Chondrocyte (in vitro differentiated cells): ENCODE results near the gene TENM3. TPM values are rescaled to one million over a fixed set of nuclear protein-coding genes. Genes with fewer than 3 reads are reported as not detected.

Experiments
- DNase-seq: peaks from one replicate; pipeline ENCODE4 v3.0.0; 2021; ENCODE audit warnings: mixed read lengths, low spot score
- H3K27ac Mint-ChIP-seq: one replicate; pipeline ENCODE4 v1.8.0; 2021; ENCODE audit warnings: mild to moderate bottlenecking, moderate library complexity, mixed read lengths; ENCODE audit not compliant: unreplicated experiment
- H3K27me3 Mint-ChIP-seq: 2 replicates; pipeline ENCODE4 v1.8.0; 2021; ENCODE audit warnings: low read depth, mixed read lengths
- H3K36me3 Mint-ChIP-seq: 2 replicates; pipeline ENCODE4 v1.8.0; 2021; ENCODE audit warnings: low read depth, mixed read lengths
- H3K4me1 Mint-ChIP-seq: 2 replicates; pipeline ENCODE4 v1.8.0; 2021; ENCODE audit warnings: low read depth, mild to moderate bottlenecking, mixed read lengths
- H3K4me3 Mint-ChIP-seq: one replicate; pipeline ENCODE4 v1.8.0; 2021; ENCODE audit warnings: mild to moderate bottlenecking, moderate library complexity, mixed read lengths; ENCODE audit not compliant: unreplicated experiment
- H3K9me3 Mint-ChIP-seq: 2 replicates; pipeline ENCODE4 v1.8.0; 2021; ENCODE audit warnings: low read depth, mixed read lengths
- total RNA-seq: library from RNA; stranded (reverse); gene quantifications from 3 replicates; pipeline ENCODE4 v1.2.1, GENCODE V29; 2021
- TF ChIP-seq, protein P1 (sequence below): fragments of 200-600 bp; sonication (generic); IDR thresholded peaks from 2 replicates; pipeline ENCODE4 v1.5.0; 2021; ENCODE audit warnings: antibody characterized with exemption, mild to moderate bottlenecking, moderate library complexity

Gene TENM3
- total RNA-seq, 1 donor from 2014 or later: 87.6 TPM

DNA sequence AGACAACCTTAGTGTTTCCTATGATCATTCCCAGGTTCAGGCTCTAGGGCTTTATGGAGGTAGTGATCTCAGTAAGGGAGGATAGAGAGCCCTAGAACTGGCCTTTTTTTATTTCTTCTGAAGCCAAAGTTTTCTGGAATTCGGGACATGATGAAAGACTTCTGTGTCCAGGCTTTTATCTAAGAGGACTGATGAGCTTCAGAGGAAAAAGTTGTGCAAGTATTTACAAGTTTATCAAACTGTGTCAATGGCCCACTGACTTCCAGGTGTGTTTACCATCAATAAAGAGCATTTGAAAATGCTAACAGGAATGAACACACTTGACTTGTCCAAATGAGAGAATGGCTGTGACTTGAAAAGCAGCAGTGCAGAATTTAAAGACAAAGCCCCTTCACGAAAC, 419.3 kb downstream of the TENM3 start:
- Mint-ChIP-seq H3K4me1 (no peaks in the 10 kb centered on the region), H3K27me3 (no peaks in the 10 kb centered on the region), H3K36me3 (peaks cover 14% of the 10 kb centered on the region), H3K27ac (no peak overlapping the region), H3K9me3 (peaks cover 12% of the 10 kb centered on the region), H3K4me3 (no peak overlapping the region)
- DNase-seq: no peak
- TF ChIP-seq, protein P1, sequence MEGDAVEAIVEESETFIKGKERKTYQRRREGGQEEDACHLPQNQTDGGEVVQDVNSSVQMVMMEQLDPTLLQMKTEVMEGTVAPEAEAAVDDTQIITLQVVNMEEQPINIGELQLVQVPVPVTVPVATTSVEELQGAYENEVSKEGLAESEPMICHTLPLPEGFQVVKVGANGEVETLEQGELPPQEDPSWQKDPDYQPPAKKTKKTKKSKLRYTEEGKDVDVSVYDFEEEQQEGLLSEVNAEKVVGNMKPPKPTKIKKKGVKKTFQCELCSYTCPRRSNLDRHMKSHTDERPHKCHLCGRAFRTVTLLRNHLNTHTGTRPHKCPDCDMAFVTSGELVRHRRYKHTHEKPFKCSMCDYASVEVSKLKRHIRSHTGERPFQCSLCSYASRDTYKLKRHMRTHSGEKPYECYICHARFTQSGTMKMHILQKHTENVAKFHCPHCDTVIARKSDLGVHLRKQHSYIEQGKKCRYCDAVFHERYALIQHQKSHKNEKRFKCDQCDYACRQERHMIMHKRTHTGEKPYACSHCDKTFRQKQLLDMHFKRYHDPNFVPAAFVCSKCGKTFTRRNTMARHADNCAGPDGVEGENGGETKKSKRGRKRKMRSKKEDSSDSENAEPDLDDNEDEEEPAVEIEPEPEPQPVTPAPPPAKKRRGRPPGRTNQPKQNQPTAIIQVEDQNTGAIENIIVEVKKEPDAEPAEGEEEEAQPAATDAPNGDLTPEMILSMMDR: no peak

DNA sequence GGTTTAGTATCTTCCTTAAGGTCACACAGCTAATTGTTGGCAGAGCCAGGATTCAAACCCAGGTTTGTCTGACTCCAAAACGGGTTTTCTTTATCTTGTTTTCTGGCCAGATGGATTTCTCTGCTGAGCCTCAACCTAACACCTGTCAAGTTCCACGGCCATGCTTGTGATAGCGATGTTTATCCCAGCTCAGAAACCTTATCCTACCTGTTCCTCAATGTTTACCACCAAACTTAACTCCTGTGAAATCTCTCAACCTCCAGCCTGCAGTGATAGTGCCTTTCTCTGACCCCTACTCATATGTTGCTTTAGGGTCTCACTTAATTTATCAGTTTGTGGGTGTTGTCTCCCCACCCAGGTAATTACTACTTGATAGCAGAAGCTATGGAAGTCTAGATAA, 428.0 kb downstream of the TENM3 start:
- Mint-ChIP-seq H3K4me3 (no peak overlapping the region), H3K27ac (no peak overlapping the region), H3K9me3 (no peaks in the 10 kb centered on the region), H3K27me3 (no peaks in the 10 kb centered on the region), H3K4me1 (no peaks in the 10 kb centered on the region), H3K36me3 (peaks cover 4% of the 10 kb centered on the region)
- TF ChIP-seq, protein P1: no peak
- DNase-seq: no peak

DNA sequence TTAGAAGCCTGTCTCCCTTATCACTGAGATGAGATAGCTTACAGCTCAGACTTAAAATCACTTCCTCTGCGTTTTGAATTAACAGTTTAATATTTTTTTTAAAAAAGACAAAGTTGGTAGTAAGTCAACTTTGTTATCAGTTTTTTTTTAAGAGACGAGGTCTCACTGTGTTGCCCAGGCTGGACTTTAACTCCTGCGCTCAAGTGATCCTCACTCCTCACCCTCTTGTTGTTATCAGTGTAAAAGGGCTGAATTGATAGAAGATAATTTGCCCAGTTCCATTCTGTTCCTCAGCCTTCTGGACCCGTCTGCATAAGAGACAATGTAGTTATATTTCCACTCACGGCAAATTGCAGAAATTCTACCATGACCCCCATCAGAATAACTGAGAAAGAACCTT, 428.5 kb downstream of the TENM3 start:
- Mint-ChIP-seq H3K27me3 (no peaks in the 10 kb centered on the region), H3K9me3 (no peaks in the 10 kb centered on the region), H3K4me1 (no peaks in the 10 kb centered on the region), H3K36me3 (peaks cover 4% of the 10 kb centered on the region), H3K4me3 (no peak overlapping the region), H3K27ac (no peak overlapping the region)
- TF ChIP-seq, protein P1: no peak
- DNase-seq: no peak

DNA sequence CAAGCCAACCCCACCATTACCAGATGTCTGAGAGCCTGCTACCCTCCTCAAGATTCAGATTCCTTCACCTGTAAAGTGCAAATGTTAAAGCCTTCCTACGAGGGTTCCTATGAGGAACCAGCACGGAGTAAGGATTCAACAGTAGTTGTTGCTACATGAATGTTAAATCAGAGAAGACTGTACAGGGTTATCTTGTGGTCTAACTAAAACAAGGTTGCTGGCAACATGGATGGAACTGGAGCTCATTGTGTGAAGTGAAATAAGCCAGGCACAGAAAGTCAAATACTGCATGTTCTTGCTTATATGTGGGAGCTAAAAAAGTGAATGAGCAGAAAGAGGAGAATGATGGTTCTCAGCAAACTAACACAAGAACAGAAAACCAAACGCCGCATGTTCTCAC, 435.4 kb downstream of the TENM3 start:
- Mint-ChIP-seq H3K27ac (no peak overlapping the region), H3K27me3 (no peaks in the 10 kb centered on the region), H3K36me3 (peaks cover 17% of the 10 kb centered on the region), H3K9me3 (no peaks in the 10 kb centered on the region), H3K4me3 (no peak overlapping the region), H3K4me1 (peaks cover 8% of the 10 kb centered on the region)
- TF ChIP-seq, protein P1: no peak
- DNase-seq: no peak

DNA sequence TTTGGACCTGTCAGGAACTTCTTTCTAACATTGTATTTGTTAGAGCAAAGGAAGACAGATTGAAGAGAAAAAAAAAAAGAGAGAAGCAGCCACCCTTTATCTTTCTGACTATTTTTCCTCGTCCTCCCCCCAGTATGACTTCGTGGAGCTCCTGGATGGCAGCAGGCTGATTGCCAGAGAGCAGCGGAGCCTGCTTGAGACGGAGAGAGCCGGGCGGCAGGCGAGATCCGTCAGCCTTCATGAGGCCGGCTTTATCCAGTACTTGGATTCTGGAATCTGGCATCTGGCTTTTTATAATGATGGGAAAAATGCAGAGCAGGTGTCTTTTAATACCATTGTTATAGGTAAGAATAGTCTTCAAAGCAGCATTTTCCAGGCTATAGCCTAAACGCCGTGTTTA, 436.3 kb downstream of the TENM3 start:
- TF ChIP-seq, protein P1: no peak
- Mint-ChIP-seq H3K27ac (no peak overlapping the region), H3K4me3 (no peak overlapping the region), H3K27me3 (no peaks in the 10 kb centered on the region), H3K9me3 (no peaks in the 10 kb centered on the region), H3K4me1 (peaks cover 12% of the 10 kb centered on the region), H3K36me3 (peaks cover 15% of the 10 kb centered on the region)
- DNase-seq: no peak
